ENCODE data around the gene SOX13. TPM values are rescaled to one million over a fixed set of nuclear protein-coding genes. Genes with fewer than 3 reads are reported as not detected.

Gene SOX13
- total and polyA plus RNA-seq, 10 of the 15 experiments (the other 5 are each of a cell fraction or from before 2014, with no cell fraction given), result 0.04 to 0.31 (median 0.11) TPM; not detected in 7

GRCh38 chr1:204094856-204095634, 22.1 kb downstream of the SOX13 start:
- WGBS (ENCODE audit: insufficient coverage, insufficient replicate concordance, low lambda C conversion rate, missing lambda C conversion rate), result 34% methylated on average over 15 of the region's 15 CpGs
- Histone ChIP-seq H3K9ac (ENCODE audit: control insufficient read depth, insufficient read depth, low read length) (no peak overlapping the region), H3K36me3 (ENCODE audit: control insufficient read depth in 2 of 2, insufficient read depth in 2 of 2, low read length in 1 of 2) (no peaks in the 10 kb centered on the region), H2AFZ (ENCODE audit: control insufficient read depth, low read depth, low read length) (no peak overlapping the region), H3K4me3 (no peak overlapping the region), H3K4me2 (ENCODE audit: control insufficient read depth, insufficient read depth) (no peak overlapping the region), H3K79me2 (ENCODE audit: control insufficient read depth, insufficient read depth, low read length) (no peaks in the 10 kb centered on the region), H3K4me1 (ENCODE audit: control insufficient read depth, insufficient read depth, low read length) (no peaks in the 10 kb centered on the region), H3K9me3 (replicated peaks; ENCODE audit: control insufficient read depth, insufficient read depth, low read length) (no peaks in the 10 kb centered on the region), H3K27me3 (replicated peaks in 1 of 2; ENCODE audit: control insufficient read depth in 2 of 2, insufficient read depth in 2 of 2, low read length in 1 of 2) (no peaks in the 10 kb centered on the region), H4K20me1 (ENCODE audit: control insufficient read depth, insufficient read depth) (no peaks in the 10 kb centered on the region), H3K27ac (ENCODE audit: control insufficient read depth, insufficient read depth) (no peak overlapping the region)
- in situ Hi-C loops (cut with MboI), result no loop called here
- intact Hi-C loops (cut with micrococcal nuclease; ENCODE audit: unreplicated experiment), result no loop called here
- SMC1A ChIA-PET (ENCODE audit: uncharacterized antibody, unreplicated experiment), result interaction anchor here (1.1 to 1.2 kb wide), 3 partner anchors 9 to 15 kb away, joined by 3 to 5 read pairs (median 4); no protein-coding TSS in a partner anchor
- no TSS peak for BruUV-seq (replicated peaks)
- no peak for DNase-seq (ENCODE audit: low read depth, low spot score)
- POLR2A ChIA-PET, result no interaction called here
- no peak for ATAC-seq
- FAIRE-seq, result no peak
- CTCF ChIA-PET, result interaction anchor here (0.8 kb wide), 1 partner anchor 13 kb away, joined by 3 read pairs; no protein-coding TSS in a partner anchor
- RAD21 ChIA-PET (ENCODE audit: unreplicated experiment), result interaction anchor here (0.7 to 1.7 kb wide), 2 partner anchors 9 to 15 kb away, joined by 4 to 6 read pairs; no protein-coding TSS in a partner anchor
- TF ChIP-seq USF1 (IDR thresholded peaks at IDR 0.05; ENCODE audit: borderline replicate concordance, extremely low read length, insufficient read depth, low read depth, low read length), result no peak
- no peak for TF ChIP-seq HSF1 (IDR thresholded peaks at IDR 0.05; ENCODE audit: low read depth, low read length)
- no peak for TF ChIP-seq ZBTB11 (CRISPR knock-in tag; IDR thresholded peaks at IDR 0.05)
- no peak for TF ChIP-seq PKNOX1 (IDR thresholded peaks at IDR 0.05)
- no peak for TF ChIP-seq NRF1 (conservative IDR thresholded peaks at IDR 0.05; ENCODE audit: low read depth, low read length)
- TF ChIP-seq KLF5 (IDR thresholded peaks at IDR 0.05; ENCODE audit: partially characterized antibody), result no peak
- TF ChIP-seq CHD4 (IDR thresholded peaks at IDR 0.05), result no peak
- TF ChIP-seq NR2F1 (conservative IDR thresholded peaks at IDR 0.05), result no peak
- TF ChIP-seq CREM (IDR thresholded peaks at IDR 0.05; ENCODE audit: low read depth), result no peak
- TF ChIP-seq RAD21 (IDR thresholded peaks at IDR 0.05; ENCODE audit: insufficient read depth, low read depth, low read length), result no peak
- no peak for TF ChIP-seq JUND (IDR thresholded peaks at IDR 0.05; ENCODE audit: low read depth, low read length)
